RWPE2 (cell line): ENCODE results near the gene KCNQ2.

ENCODE experiments used
- ATAC-seq: fragments of 200-7000 bp; cut with Tn5 transposase; 3 replicates; pipeline ENCODE4 v1.9.1; 2021; ENCODE audit warnings: low read depth
- DNase-seq: peaks from one replicate; pipeline ENCODE4 v3.0.0-alpha.2; 2020; ENCODE audit warnings: low spot score
- H3K27ac ChIP-seq: fragments of 450-650 bp; 2 replicates; pipeline ENCODE4 v1.5.1; 2017; ENCODE audit warnings: mild to moderate bottlenecking; ENCODE audit not compliant: poor library complexity, severe bottlenecking
- H3K27me3 ChIP-seq: fragments of 250-450 bp; sonication (Bioruptor Pico); 2 replicates; pipeline ENCODE4 v1.5.1; 2021; ENCODE audit warnings: mild to moderate bottlenecking, moderate library complexity; ENCODE audit not compliant: insufficient read depth, poor library complexity, severe bottlenecking
- H3K36me3 ChIP-seq: fragments of 250-450 bp; sonication (Bioruptor Pico); 2 replicates; pipeline ENCODE4 v1.5.1; 2020; ENCODE audit warnings: low read depth, mild to moderate bottlenecking, moderate library complexity
- H3K4me1 ChIP-seq: fragments of 250-450 bp; sonication (Bioruptor Pico); 2 replicates; pipeline ENCODE4 v1.5.1; 2021; ENCODE audit warnings: mild to moderate bottlenecking, moderate library complexity; ENCODE audit not compliant: insufficient read depth, poor library complexity, severe bottlenecking
- H3K4me3 ChIP-seq: fragments of 250-450 bp; sonication (Bioruptor Pico); 2 replicates; pipeline ENCODE4 v1.5.1; 2021; ENCODE audit warnings: mild to moderate bottlenecking, moderate library complexity; ENCODE audit not compliant: severe bottlenecking
- H3K9me3 ChIP-seq: fragments of 250-450 bp; sonication (Bioruptor Pico); 2 replicates; pipeline ENCODE4 v1.5.1; 2021; ENCODE audit warnings: mild to moderate bottlenecking, moderate library complexity; ENCODE audit not compliant: severe bottlenecking
- TF ChIP-seq, protein P1 (sequence below): fragments of 450-650 bp; IDR thresholded peaks from one replicate; pipeline ENCODE4 v1.5.1; 2017; ENCODE audit warnings: mild to moderate bottlenecking, moderate library complexity; ENCODE audit not compliant: poor library complexity, severe bottlenecking

KCNQ2 gene

DNA sequence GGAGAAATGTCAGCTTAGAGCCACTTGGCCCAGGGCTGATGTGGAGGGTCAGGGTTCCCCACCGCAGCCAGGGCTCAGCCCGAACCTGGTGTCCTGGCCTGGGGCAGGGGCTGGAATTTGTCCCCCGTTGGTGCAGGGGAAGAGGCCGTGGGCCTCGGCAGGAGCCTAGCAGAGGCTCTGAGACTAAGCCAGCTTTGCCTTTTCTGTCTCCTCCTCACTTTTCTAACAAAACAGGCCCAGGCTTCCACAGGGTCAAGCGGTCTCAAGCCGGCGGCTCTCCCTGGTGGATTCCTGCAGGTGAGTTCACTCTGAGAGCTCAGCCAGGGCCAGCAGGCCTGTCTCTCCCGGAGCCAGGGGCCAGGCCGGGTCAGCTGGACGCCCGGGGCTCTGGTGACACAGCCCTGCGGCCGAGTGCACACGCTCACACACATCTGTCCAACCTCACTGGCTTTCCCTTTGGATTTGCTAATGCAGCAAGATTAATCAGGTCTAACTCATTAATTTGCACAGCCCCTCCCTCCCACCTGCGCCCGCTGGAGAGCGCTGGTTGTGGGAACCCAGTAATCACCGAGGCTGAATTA, 108.4 kb downstream of the KCNQ2 start:
- no peak for ATAC-seq
- Histone ChIP-seq H3K9me3 (no peaks in the 10 kb centered on the region), H3K4me1 (no peaks in the 10 kb centered on the region), H3K27ac (no peak overlapping the region), H3K27me3 (peaks cover 68% of the 10 kb centered on the region), H3K4me3 (no peak overlapping the region), H3K36me3 (no peaks in the 10 kb centered on the region)
- TF ChIP-seq, protein P1, sequence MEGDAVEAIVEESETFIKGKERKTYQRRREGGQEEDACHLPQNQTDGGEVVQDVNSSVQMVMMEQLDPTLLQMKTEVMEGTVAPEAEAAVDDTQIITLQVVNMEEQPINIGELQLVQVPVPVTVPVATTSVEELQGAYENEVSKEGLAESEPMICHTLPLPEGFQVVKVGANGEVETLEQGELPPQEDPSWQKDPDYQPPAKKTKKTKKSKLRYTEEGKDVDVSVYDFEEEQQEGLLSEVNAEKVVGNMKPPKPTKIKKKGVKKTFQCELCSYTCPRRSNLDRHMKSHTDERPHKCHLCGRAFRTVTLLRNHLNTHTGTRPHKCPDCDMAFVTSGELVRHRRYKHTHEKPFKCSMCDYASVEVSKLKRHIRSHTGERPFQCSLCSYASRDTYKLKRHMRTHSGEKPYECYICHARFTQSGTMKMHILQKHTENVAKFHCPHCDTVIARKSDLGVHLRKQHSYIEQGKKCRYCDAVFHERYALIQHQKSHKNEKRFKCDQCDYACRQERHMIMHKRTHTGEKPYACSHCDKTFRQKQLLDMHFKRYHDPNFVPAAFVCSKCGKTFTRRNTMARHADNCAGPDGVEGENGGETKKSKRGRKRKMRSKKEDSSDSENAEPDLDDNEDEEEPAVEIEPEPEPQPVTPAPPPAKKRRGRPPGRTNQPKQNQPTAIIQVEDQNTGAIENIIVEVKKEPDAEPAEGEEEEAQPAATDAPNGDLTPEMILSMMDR, result no peak
- no peak for DNase-seq

DNA sequence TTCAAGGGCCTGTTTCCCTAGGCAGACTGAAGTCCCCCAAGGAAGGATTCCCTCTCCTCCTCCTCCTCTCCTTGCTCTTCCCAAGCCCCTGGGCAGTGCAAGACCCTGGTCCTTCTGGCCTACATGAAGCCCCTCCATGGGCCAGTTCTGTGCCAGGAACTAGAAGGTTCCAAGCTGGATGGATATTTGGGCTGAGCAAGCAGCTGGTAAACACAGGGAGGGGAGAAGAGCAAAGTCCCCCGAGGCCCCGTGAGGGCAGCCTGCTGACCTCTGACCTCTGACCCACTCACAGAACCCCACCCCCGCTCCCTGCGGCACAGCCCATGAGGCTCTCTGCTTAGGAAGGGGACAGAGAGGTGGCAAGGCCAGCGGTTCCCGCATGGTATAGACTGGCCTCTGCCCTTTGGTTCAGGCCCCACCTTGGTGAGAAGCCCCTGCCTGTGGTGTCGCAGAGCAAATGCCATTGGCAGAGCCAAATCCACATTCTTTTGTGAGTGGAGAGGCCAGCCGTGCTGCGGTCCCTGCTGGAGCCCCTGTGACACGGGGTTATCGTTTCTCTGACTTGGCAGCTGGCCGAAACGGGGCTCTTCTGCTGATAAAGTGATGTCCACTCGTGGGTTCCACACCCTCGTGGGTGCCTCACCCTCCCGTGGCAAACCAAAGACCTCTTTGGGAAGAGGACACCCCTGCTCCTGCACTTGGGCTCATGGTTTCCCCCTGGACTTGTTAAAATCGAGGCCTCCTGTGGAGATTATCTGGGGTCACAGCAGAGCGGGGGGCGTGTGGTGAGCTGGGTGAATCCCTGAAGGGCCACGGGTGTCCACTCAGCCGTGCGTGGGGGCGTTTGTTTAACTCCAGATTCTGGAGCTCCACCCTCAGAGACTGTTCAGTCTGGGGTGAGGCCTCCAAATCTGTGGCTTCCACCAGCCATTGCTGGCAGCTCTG, 109.2 kb downstream of the KCNQ2 start:
- DNase-seq (no peak), ATAC-seq (no peak)
- Histone ChIP-seq H3K9me3 (no peaks in the 10 kb centered on the region), H3K36me3 (no peaks in the 10 kb centered on the region), H3K4me3 (no peak overlapping the region), H3K27ac (no peak overlapping the region), H3K27me3 (peaks cover 74% of the 10 kb centered on the region), H3K4me1 (no peaks in the 10 kb centered on the region)
- TF ChIP-seq, protein P1, result no peak

DNA sequence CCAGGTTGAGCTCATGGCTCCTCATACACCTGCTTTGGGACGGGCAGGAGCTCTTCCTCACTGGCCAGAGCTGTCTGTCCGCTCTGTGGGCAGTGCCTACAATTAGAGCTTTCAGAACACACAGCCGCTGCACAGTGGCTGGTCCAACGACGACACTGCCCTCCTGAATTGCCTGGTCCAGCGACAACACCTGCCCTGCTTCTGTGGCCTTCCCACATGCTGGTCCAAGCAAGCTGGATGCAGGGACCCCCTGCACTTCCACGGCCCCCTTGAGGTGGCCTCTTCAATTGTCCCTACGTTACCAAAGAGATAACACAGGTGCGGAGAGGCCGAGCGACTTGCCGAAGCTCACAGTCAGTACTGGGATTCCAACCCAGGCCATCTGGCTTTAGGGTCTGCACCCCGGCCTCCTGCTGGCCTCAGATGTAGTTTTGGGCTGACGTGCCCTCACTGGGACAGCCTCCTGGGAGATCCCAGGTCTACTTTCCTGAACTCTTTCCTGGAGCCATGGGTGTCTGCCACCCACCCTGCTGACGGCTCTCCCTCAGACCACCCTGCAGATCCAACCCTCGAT, 109.9 kb downstream of the KCNQ2 start:
- H3K36me3 ChIP-seq, result no peaks in the 10 kb centered on the region
- no peaks in the 10 kb centered on the region for H3K9me3 ChIP-seq
- no peaks in the 10 kb centered on the region for H3K4me1 ChIP-seq
- H3K4me3 ChIP-seq, result no peak overlapping the region
- H3K27ac ChIP-seq, result no peak overlapping the region
- TF ChIP-seq, protein P1, result no peak
- no peak for DNase-seq
- ATAC-seq, result 0 out of 3 replicates have a peak, but pooled peaks have one; percentile 1
- peaks cover 80% of the 10 kb centered on the region for H3K27me3 ChIP-seq

DNA sequence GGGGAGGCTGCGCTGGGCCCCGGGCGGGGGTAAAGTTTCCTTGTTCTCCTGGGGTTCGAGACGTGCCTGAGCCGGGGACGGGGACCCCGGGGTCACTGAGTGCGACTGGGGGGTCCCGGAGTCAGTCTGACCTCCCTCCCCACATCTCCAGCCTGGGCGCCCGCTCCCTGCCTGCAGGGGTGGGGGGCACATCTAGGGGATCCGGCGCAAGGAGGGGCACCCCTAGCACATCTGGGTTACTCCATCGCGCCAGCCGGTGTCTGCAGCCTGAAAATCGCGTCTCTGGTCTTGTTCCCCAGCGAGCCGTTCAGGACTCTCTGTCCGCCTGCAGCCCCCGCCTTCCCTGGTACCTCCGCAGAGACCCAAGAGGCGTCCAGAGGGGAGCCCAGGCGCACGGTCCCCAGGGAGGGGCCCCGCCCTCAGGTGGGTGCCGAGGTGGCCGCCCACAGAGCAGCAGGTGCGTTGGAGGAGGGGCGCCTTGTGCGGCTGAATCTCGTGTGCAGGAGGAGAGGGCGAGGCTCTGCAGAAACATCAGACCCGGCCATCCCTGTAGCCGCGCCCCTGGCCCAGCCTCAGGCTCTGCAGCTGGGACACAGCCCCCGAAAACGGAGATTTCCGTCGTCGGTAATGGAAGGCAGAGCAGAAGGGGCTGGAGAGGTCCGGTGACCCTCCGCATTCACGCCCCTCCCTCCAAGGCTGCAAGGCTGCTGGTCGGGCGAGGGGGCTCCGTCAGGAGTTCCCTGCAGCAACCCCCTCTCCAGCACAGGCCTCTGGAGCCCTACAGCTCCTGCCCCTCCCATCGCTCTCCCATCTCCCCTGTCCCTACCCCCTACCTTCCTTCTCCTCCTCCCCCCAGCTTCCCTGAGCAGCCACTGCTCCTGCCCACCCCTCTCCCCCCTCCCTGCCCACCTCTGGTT, 110.7 kb downstream of the KCNQ2 start:
- H3K9me3 ChIP-seq, result no peaks in the 10 kb centered on the region
- no peaks in the 10 kb centered on the region for H3K4me1 ChIP-seq
- no peaks in the 10 kb centered on the region for H3K36me3 ChIP-seq
- no peak overlapping the region for H3K27ac ChIP-seq
- H3K4me3 ChIP-seq, result no peak overlapping the region
- ATAC-seq (peak; percentile 12), DNase-seq (no peak)
- TF ChIP-seq, protein P1, result no peak
- peaks cover 75% of the 10 kb centered on the region for H3K27me3 ChIP-seq
